ENCODE data around the gene EMD. TPM values are rescaled to one million over a fixed set of nuclear protein-coding genes. Genes with fewer than 3 reads are reported as not detected.
"Not testable (repeated sequence)": the region's sequence is repeated elsewhere in the genome, so short reads cannot be mapped to it uniquely, and the experiment has no call there.

Gene EMD
- 10 to 100 TPM; 65.9 to 66.0 TPM for total RNA-seq

DNA sequence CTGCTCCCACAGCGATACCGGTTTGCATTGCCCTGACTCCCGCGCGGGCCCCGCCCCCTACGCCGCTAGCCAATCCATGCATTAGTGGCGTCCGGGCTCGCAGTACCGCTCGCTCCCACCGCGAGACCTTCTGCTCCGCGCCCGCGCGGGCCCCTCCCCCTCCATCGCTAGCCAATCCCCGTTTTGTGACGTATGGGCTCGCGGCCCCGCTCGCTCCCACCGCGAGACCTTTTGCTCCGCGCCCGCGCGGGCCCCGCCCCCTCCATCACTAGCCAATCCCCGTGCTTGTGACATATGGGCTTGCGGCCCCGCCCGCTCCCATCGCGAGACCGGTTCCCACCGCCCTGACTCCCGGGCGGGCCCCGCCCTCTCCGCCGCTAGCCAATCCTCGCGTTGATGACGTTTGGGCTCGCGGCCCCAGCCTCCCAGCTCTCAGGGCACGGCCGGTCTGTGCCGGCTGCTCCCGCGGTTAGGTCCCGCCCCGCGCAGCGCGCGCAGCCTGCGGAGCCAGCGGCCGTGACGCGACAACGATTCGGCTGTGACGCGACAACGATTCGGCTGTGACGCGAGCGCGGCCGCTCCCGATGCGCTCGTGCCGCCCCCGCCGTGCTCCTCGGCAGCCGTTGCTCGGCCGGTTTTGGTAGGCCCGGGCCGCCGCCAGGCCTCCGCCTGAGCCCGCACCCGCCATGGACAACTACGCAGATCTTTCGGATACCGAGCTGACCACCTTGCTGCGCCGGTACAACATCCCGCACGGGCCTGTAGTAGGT, at the start of gene EMD:
Gene EMD (plus strand): TSS at position 497 of the 770 bp plus-strand sequence. CDS start 190 bp downstream, at position 687.
- H3K4me1 Mint-ChIP-seq (ENCODE audit: low read depth) = peaks cover 31% of the 10 kb centered on the region
- POLR2A ChIA-PET = interaction anchor here (0.9 to 1.2 kb wide), 2 partner anchors 10 to 149 kb away, joined by 3 read pairs; no protein-coding TSS in a partner anchor
- CTCF ChIA-PET = no interaction called here

DNA sequence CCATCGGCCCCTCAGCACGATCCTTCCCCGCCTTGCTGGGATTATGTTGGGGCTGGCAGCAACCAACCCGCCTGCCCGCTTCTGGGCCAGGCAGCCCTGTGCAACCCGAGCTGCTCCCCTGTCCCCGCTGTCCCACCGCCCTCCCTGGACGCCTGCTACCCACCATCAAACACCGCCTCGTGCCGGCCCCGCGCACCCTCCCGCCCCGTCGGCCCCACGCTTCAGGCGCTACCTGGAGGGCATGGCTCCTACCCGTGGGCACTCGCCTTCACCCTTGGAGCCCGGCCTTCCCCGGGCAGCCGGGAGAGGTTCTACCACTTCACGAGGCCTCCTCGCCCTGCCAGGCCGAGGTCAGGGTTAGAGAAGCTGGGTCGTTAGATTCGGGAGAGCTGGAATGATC, 46.5 kb upstream of the EMD start:
- ATAC-seq = no peak
- Mint-ChIP-seq H3K36me3 (ENCODE audit: low read depth) (no peaks in the 10 kb centered on the region), H3K27ac (no peak overlapping the region), H3K9me3 (ENCODE audit: insufficient read depth) (no peaks in the 10 kb centered on the region), H3K27me3 (ENCODE audit: low read depth) (no peaks in the 10 kb centered on the region), H3K4me3 (no peak overlapping the region), H3K4me1 (ENCODE audit: low read depth) (peaks cover 27% of the 10 kb centered on the region)
- CTCF ChIA-PET = no interaction called here
- POLR2A ChIA-PET = no interaction called here
- no peak for DNase-seq

More for the DNA sequence above, at the start of gene EMD:
- DNase-seq (peak; percentile 97), ATAC-seq (peak; percentile 88)
- no peaks in the 10 kb centered on the region for H3K9me3 Mint-ChIP-seq (ENCODE audit: insufficient read depth)
- peak within 1 kb of the TSS; percentile 84 for H3K4me3 Mint-ChIP-seq
- H3K27ac Mint-ChIP-seq = peak within 1 kb of the TSS; percentile 92
- H3K36me3 Mint-ChIP-seq (ENCODE audit: low read depth) = peaks cover 7% of the 10 kb centered on the region
- H3K27me3 Mint-ChIP-seq (ENCODE audit: low read depth) = no peaks in the 10 kb centered on the region

GRCh38 chrX:154333116-154333515, 46.0 kb upstream of the EMD start:
- Mint-ChIP-seq H3K4me3 (no peak overlapping the region), H3K36me3 (ENCODE audit: low read depth) (no peaks in the 10 kb centered on the region), H3K4me1 (ENCODE audit: low read depth) (peaks cover 21% of the 10 kb centered on the region), H3K27ac (no peak overlapping the region), H3K27me3 (ENCODE audit: low read depth) (no peaks in the 10 kb centered on the region), H3K9me3 (ENCODE audit: insufficient read depth) (no peaks in the 10 kb centered on the region)
- CTCF ChIA-PET = interaction anchor here (1.6 kb wide), 1 partner anchor 25 kb away, joined by 5 read pairs; no protein-coding TSS in a partner anchor
- DNase-seq (no peak), ATAC-seq (no peak)
- POLR2A ChIA-PET = no interaction called here

GRCh38 chrX:154333837-154334271, 45.2 kb upstream of the EMD start:
- CTCF ChIA-PET = interaction anchor here (0.7 to 1.6 kb wide), 3 partner anchors 16 to 321 kb away, joined by 3 to 5 read pairs (median 3); no protein-coding TSS in a partner anchor
- POLR2A ChIA-PET = no interaction called here
- Mint-ChIP-seq H3K4me1 (ENCODE audit: low read depth) (peaks cover 17% of the 10 kb centered on the region), H3K27ac (peak overlapping the region; percentile 82), H3K9me3 (ENCODE audit: insufficient read depth) (no peaks in the 10 kb centered on the region), H3K27me3 (ENCODE audit: low read depth) (no peaks in the 10 kb centered on the region), H3K4me3 (no peak overlapping the region), H3K36me3 (ENCODE audit: low read depth) (no peaks in the 10 kb centered on the region)
- ATAC-seq = no peak
- DNase-seq = no peak

- Mint-ChIP-seq H3K4me1 (ENCODE audit: low read depth) (peaks cover 17% of the 10 kb centered on the region), H3K27me3 (ENCODE audit: low read depth) (no peaks in the 10 kb centered on the region), H3K27ac (peak overlapping the region; percentile 82), H3K4me3 (no peak overlapping the region), H3K36me3 (ENCODE audit: low read depth) (no peaks in the 10 kb centered on the region), H3K9me3 (ENCODE audit: insufficient read depth) (no peaks in the 10 kb centered on the region)
- DNase-seq = no peak
- ChIA-PET POLR2A (no interaction called here), CTCF (interaction anchor here (0.7 to 1.6 kb wide), 3 partner anchors 16 to 321 kb away, joined by 3 to 5 read pairs (median 3); no protein-coding TSS in a partner anchor)
- ATAC-seq = no peak
Measured at GRCh38 chrX:154334496-154334895, 44.6 kb upstream of the EMD start.

GRCh38 chrX:154341399-154342298, 37.4 kb upstream of the EMD start:
- CTCF ChIA-PET; H3K4me3 Mint-ChIP-seq; DNase-seq; H3K27me3 Mint-ChIP-seq (ENCODE audit: low read depth); H3K9me3 Mint-ChIP-seq (ENCODE audit: insufficient read depth); H3K27ac Mint-ChIP-seq; H3K4me1 Mint-ChIP-seq (ENCODE audit: low read depth); POLR2A ChIA-PET; H3K36me3 Mint-ChIP-seq (ENCODE audit: low read depth): not testable (repeated sequence)
- peak; percentile 81 for ATAC-seq

DNA sequence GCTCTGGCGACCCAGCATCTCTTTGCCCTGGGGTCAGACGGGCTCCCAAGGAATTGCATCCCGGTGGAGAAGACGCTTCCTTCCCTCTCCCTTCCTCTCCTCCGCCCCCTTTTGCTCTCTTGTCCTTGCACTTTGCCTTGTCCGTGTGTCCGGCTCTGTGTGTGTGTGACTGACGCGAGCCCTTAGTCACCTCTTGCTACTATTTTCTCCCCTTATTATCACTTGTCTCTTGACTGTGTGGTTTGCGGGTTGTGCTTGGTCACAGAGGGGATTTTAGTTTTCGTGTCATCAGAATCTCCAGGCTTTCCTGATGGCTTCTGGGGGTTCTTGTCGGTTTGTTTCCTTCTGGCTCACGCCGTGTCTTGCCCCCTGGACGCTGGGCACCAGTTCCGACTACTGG, 36.0 kb upstream of the EMD start:
- H3K4me3 Mint-ChIP-seq; H3K27me3 Mint-ChIP-seq (ENCODE audit: low read depth); H3K9me3 Mint-ChIP-seq (ENCODE audit: insufficient read depth); H3K27ac Mint-ChIP-seq; H3K36me3 Mint-ChIP-seq (ENCODE audit: low read depth); CTCF ChIA-PET; H3K4me1 Mint-ChIP-seq (ENCODE audit: low read depth); POLR2A ChIA-PET; DNase-seq: not testable (repeated sequence)
- ATAC-seq = peak; percentile 1

- H3K9me3 Mint-ChIP-seq (ENCODE audit: insufficient read depth); H3K36me3 Mint-ChIP-seq (ENCODE audit: low read depth); H3K4me3 Mint-ChIP-seq; CTCF ChIA-PET; DNase-seq; H3K27ac Mint-ChIP-seq; POLR2A ChIA-PET; H3K27me3 Mint-ChIP-seq (ENCODE audit: low read depth): not testable (repeated sequence)
- ATAC-seq = peak; percentile 24
- H3K4me1 Mint-ChIP-seq (ENCODE audit: low read depth) = peaks cover 13% of the 10 kb centered on the region
Measured at GRCh38 chrX:154343620-154344019, 35.5 kb upstream of the EMD start.

DNA sequence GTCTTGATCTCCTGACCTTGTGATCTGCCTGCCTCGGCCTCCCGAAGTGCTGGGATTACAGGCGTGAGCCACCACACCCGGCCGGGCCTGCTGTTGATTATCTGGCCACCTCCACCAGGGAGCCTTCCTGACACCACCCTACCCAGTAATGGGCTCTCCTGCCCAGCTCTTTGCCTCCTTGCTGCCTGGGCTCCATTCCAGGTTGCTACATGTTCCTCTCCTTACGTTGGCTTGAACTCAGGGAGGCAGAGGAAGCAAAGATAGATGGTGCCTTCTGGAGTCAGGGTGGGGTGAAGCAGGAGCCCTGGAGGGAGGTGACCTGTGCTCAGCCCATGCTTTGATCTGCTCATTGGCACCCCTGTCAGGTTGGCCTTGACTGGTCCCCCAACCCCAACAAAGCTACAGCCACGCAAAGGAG, 31.0 kb upstream of the EMD start:
- CTCF ChIA-PET = interaction anchor here (1.5 kb wide), 1 partner anchor 180 kb away, joined by 3 read pairs; no protein-coding TSS in a partner anchor
- no peak for DNase-seq
- POLR2A ChIA-PET = interaction anchor here (1.0 to 1.5 kb wide), 4 partner anchors 20 to 139 kb away, joined by 3 to 6 read pairs (median 4); partner anchors contain the start of genes RPL10 and UBL4A
- Mint-ChIP-seq H3K4me1 (ENCODE audit: low read depth) (peaks cover 52% of the 10 kb centered on the region), H3K27me3 (ENCODE audit: low read depth) (no peaks in the 10 kb centered on the region), H3K27ac (peak overlapping the region; percentile 95), H3K36me3 (ENCODE audit: low read depth) (peaks cover 29% of the 10 kb centered on the region), H3K4me3 (no peak overlapping the region), H3K9me3 (ENCODE audit: insufficient read depth) (no peaks in the 10 kb centered on the region)
- no peak for ATAC-seq

GRCh38 chrX:154348646-154349358, 30.3 kb upstream of the EMD start:
- Mint-ChIP-seq H3K36me3 (ENCODE audit: low read depth) (peaks cover 32% of the 10 kb centered on the region), H3K27me3 (ENCODE audit: low read depth) (no peaks in the 10 kb centered on the region), H3K4me1 (ENCODE audit: low read depth) (peaks cover 58% of the 10 kb centered on the region), H3K27ac (peak overlapping the region; percentile 49), H3K4me3 (no peak overlapping the region), H3K9me3 (ENCODE audit: insufficient read depth) (no peaks in the 10 kb centered on the region)
- ATAC-seq (no peak), DNase-seq (no peak)
- ChIA-PET POLR2A (interaction anchor here (1.0 to 1.2 kb wide), 2 partner anchors 19 to 138 kb away, joined by 3 to 6 read pairs; partner anchors contain the start of gene UBL4A), CTCF (no interaction called here)

DNA sequence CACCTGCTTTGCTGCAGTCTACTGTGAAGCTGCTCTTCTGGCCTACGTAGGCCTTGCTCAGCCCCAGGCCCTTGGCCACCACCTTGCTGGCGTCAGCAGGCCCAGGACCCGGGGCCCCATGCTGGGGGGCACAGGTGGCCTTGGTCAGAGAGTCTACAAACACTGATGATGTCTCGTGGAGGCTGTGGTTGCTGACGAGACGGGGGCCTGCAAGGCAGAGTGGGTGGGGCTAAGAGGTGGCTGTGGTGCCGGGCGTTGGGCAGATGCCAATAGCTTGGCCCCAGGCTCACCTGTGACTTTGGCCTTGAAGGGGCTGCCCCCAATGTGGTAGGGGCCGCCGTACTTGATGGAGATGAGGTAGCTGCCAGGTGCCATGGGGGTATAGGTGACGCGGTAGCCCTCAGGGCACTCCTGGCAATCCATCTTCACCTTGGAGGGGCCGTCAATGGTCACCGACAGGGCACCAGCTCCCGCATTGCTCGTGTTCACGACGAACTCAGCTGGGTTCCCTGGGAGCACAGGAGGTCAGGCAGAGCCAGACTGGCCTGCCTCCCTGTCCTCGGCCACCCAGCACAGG, 29.6 kb upstream of the EMD start:
- CTCF ChIA-PET = no interaction called here
- Mint-ChIP-seq H3K4me1 (ENCODE audit: low read depth) (peaks cover 65% of the 10 kb centered on the region), H3K36me3 (ENCODE audit: low read depth) (peaks cover 33% of the 10 kb centered on the region), H3K27ac (peak overlapping the region; percentile 49), H3K27me3 (ENCODE audit: low read depth) (no peaks in the 10 kb centered on the region), H3K4me3 (no peak overlapping the region), H3K9me3 (ENCODE audit: insufficient read depth) (no peaks in the 10 kb centered on the region)
- POLR2A ChIA-PET = interaction anchor here (1.0 to 1.2 kb wide), 3 partner anchors 19 to 137 kb away, joined by 3 to 6 read pairs (median 4); partner anchors contain the start of gene UBL4A
- ATAC-seq = no peak
- no peak for DNase-seq
